Activated naive CD4-positive, alpha-beta T cell treated with anti-CD3 and anti-CD28 coated beads for 36 hours (primary cell): ENCODE results near the gene TMEM59L. TPM values are rescaled to one million over a fixed set of nuclear protein-coding genes. Genes with fewer than 3 reads are reported as not detected.
A peak's percentile ranks its signal among the peaks of the same experiment; 100 is the strongest.

ENCODE experiments used
- CTCF ChIA-PET: fragments of 350-600 bp; sonication (Branson Sonifier 250); formaldehyde crosslinking; loops from one replicate; lab custom pipeline; 2021; ENCODE audit warnings: antibody characterized with exemption; lab: Charles Lee
- DNase-seq: peaks from one replicate; pipeline ENCODE4 v3.0.0-alpha.2; 2020
- H3K27ac Mint-ChIP-seq: one replicate; pipeline ENCODE4 v1.8.0; 2021; ENCODE audit warnings: mild to moderate bottlenecking, mixed read lengths
- H3K27me3 Mint-ChIP-seq: one replicate; pipeline ENCODE4 v1.8.0; 2021; ENCODE audit warnings: low read depth, mixed read lengths
- H3K36me3 Mint-ChIP-seq: one replicate; pipeline ENCODE4 v1.8.0; 2021; ENCODE audit warnings: low read depth, mixed read lengths
- H3K4me1 Mint-ChIP-seq: one replicate; pipeline ENCODE4 v1.8.0; 2021; ENCODE audit warnings: low read depth, mixed read lengths
- H3K4me3 Mint-ChIP-seq: one replicate; pipeline ENCODE4 v1.8.0; 2021; ENCODE audit warnings: mild to moderate bottlenecking, moderate library complexity, mixed read lengths
- H3K9me3 Mint-ChIP-seq: one replicate; pipeline ENCODE4 v1.8.0; 2021; ENCODE audit warnings: mixed read lengths
- intact Hi-C: fragments of 100-400 bp; cut with micrococcal nuclease; formaldehyde crosslinking; loops from one replicate; pipeline ENCODE4 v1.15.1; 2023
- total RNA-seq, 2 experiments: library from RNA; stranded (reverse); gene quantifications; one replicate each; pipeline ENCODE4 v1.2.3, GENCODE V29; 2021

TMEM59L gene
- total RNA-seq, 2 experiments from 2014 or later: 0.21 to 0.40 TPM

GRCh38 chr19:18635831-18636182 is 23.1 kb downstream of the TMEM59L start:
- peaks cover 23% of the 10 kb centered on the region for H3K4me1 Mint-ChIP-seq
- CTCF ChIA-PET: interaction anchor here (1.1 kb wide), 1 partner anchor 42 kb away, joined by 3 read pairs; no protein-coding TSS in a partner anchor
- no peaks in the 10 kb centered on the region for H3K27me3 Mint-ChIP-seq
- no peak overlapping the region for H3K27ac Mint-ChIP-seq
- no peaks in the 10 kb centered on the region for H3K36me3 Mint-ChIP-seq
- intact Hi-C loops: loop anchor here (1.0 to 2.0 kb wide), 11 partner anchors 47 to 684 kb away; partner anchors contain the start of genes ARMC6, COPE, CRTC1 and DDX49
- H3K4me3 Mint-ChIP-seq: peak overlapping the region; percentile 81
- DNase-seq: no peak
- no peaks in the 10 kb centered on the region for H3K9me3 Mint-ChIP-seq

- peak; percentile 100 for DNase-seq
- peak overlapping the region; percentile 81 for H3K4me3 Mint-ChIP-seq
- H3K36me3 Mint-ChIP-seq: no peaks in the 10 kb centered on the region
- peak overlapping the region; percentile 57 for H3K27ac Mint-ChIP-seq
- peaks cover 23% of the 10 kb centered on the region for H3K4me1 Mint-ChIP-seq
- no peaks in the 10 kb centered on the region for H3K27me3 Mint-ChIP-seq
- no peaks in the 10 kb centered on the region for H3K9me3 Mint-ChIP-seq
- CTCF ChIA-PET: no interaction called here
- intact Hi-C loops: loop anchor here (1.0 to 2.0 kb wide), 11 partner anchors 46 to 684 kb away; partner anchors contain the start of genes ARMC6, COPE, CRTC1 and DDX49
Measured at GRCh38 chr19:18636183-18636968, 23.7 kb downstream of the TMEM59L start.

GRCh38 chr19:18636969-18637629 is 24.4 kb downstream of the TMEM59L start, which contains the start of gene KLHL26:
KLHL26 (plus strand) TSS chr19:18637028; CDS start chr19:18637055, 27 bp downstream.
- H3K36me3 Mint-ChIP-seq: no peaks in the 10 kb centered on the region
- H3K4me1 Mint-ChIP-seq: peaks cover 23% of the 10 kb centered on the region
- CTCF ChIA-PET: no interaction called here
- no peaks in the 10 kb centered on the region for H3K27me3 Mint-ChIP-seq
- intact Hi-C loops: loop anchor here (1.0 to 2.0 kb wide), 11 partner anchors 46 to 683 kb away; partner anchors contain the start of genes ARMC6, COPE, CRTC1 and DDX49
- DNase-seq: no peak
- H3K9me3 Mint-ChIP-seq: no peaks in the 10 kb centered on the region
- peak within 1 kb of the TSS; percentile 69 for H3K27ac Mint-ChIP-seq
- H3K4me3 Mint-ChIP-seq: peak within 1 kb of the TSS; percentile 81

GRCh38 chr19:18637673-18638630 is 25.3 kb downstream of the TMEM59L start:
- H3K27me3 Mint-ChIP-seq: no peaks in the 10 kb centered on the region
- peak overlapping the region; percentile 81 for H3K4me3 Mint-ChIP-seq
- intact Hi-C loops: loop anchor here (2.0 kb wide), 3 partner anchors 45 to 357 kb away; partner anchors contain the start of genes CRTC1, JUND and REX1BD
- peaks cover 23% of the 10 kb centered on the region for H3K4me1 Mint-ChIP-seq
- DNase-seq: peak; percentile 22
- H3K9me3 Mint-ChIP-seq: no peaks in the 10 kb centered on the region
- H3K27ac Mint-ChIP-seq: peak overlapping the region; percentile 69
- CTCF ChIA-PET: no interaction called here
- H3K36me3 Mint-ChIP-seq: no peaks in the 10 kb centered on the region

GRCh38 chr19:18639706-18640243 is 27.1 kb downstream of the TMEM59L start:
- CTCF ChIA-PET: interaction anchor here (1.1 to 1.5 kb wide), 2 partner anchors 33 to 46 kb away, joined by 3 to 4 read pairs; no protein-coding TSS in a partner anchor
- H3K27ac Mint-ChIP-seq: no peak overlapping the region

GRCh38 chr19:18644196-18645034 is 31.7 kb downstream of the TMEM59L start:
- intact Hi-C loops: no loop called here
- H3K27ac Mint-ChIP-seq: no peak overlapping the region
- H3K27me3 Mint-ChIP-seq: no peaks in the 10 kb centered on the region
- CTCF ChIA-PET: no interaction called here
- no peaks in the 10 kb centered on the region for H3K36me3 Mint-ChIP-seq
- H3K4me3 Mint-ChIP-seq: no peak overlapping the region
- peaks cover 23% of the 10 kb centered on the region for H3K4me1 Mint-ChIP-seq
- no peaks in the 10 kb centered on the region for H3K9me3 Mint-ChIP-seq
- no peak for DNase-seq

More at GRCh38 chr19:18639706-18640243, 27.1 kb downstream of the TMEM59L start:
- H3K27me3 Mint-ChIP-seq: no peaks in the 10 kb centered on the region
- H3K9me3 Mint-ChIP-seq: no peaks in the 10 kb centered on the region
- no peak overlapping the region for H3K4me3 Mint-ChIP-seq
- no peak for DNase-seq
- no peaks in the 10 kb centered on the region for H3K36me3 Mint-ChIP-seq
- peaks cover 29% of the 10 kb centered on the region for H3K4me1 Mint-ChIP-seq
- intact Hi-C loops: no loop called here

- CTCF ChIA-PET: no interaction called here
- Mint-ChIP-seq H3K9me3 (no peaks in the 10 kb centered on the region), H3K27ac (no peak overlapping the region)
Measured at GRCh38 chr19:18645035-18645511, 32.4 kb downstream of the TMEM59L start.

GRCh38 chr19:18646535-18647370 is 34.1 kb downstream of the TMEM59L start:
- no peak for DNase-seq
- Mint-ChIP-seq H3K9me3 (no peaks in the 10 kb centered on the region), H3K4me3 (no peak overlapping the region), H3K27me3 (no peaks in the 10 kb centered on the region), H3K27ac (no peak overlapping the region), H3K36me3 (no peaks in the 10 kb centered on the region), H3K4me1 (peaks cover 22% of the 10 kb centered on the region)
- intact Hi-C loops: no loop called here
- CTCF ChIA-PET: interaction anchor here (0.6 kb wide), 1 partner anchor 69 kb away, joined by 3 read pairs; no protein-coding TSS in a partner anchor

More at GRCh38 chr19:18645035-18645511, 32.4 kb downstream of the TMEM59L start:
- intact Hi-C loops: no loop called here
- Mint-ChIP-seq H3K4me3 (no peak overlapping the region), H3K36me3 (no peaks in the 10 kb centered on the region), H3K4me1 (peaks cover 22% of the 10 kb centered on the region), H3K27me3 (no peaks in the 10 kb centered on the region)
- no peak for DNase-seq

GRCh38 chr19:18647371-18647767 is 34.7 kb downstream of the TMEM59L start:
- Mint-ChIP-seq H3K27ac (no peak overlapping the region), H3K27me3 (no peaks in the 10 kb centered on the region), H3K4me3 (no peak overlapping the region), H3K36me3 (no peaks in the 10 kb centered on the region), H3K4me1 (peaks cover 22% of the 10 kb centered on the region), H3K9me3 (no peaks in the 10 kb centered on the region)
- DNase-seq: no peak
- CTCF ChIA-PET: interaction anchor here (0.6 kb wide), 1 partner anchor 70 kb away, joined by 3 read pairs; no protein-coding TSS in a partner anchor
- intact Hi-C loops: no loop called here

GRCh38 chr19:18647807-18648206 is 35.1 kb downstream of the TMEM59L start:
- intact Hi-C loops: no loop called here
- CTCF ChIA-PET: interaction anchor here (0.6 kb wide), 1 partner anchor 70 kb away, joined by 3 read pairs; no protein-coding TSS in a partner anchor
- H3K27ac Mint-ChIP-seq: no peak overlapping the region
- no peak overlapping the region for H3K4me3 Mint-ChIP-seq
- H3K9me3 Mint-ChIP-seq: no peaks in the 10 kb centered on the region
- DNase-seq: no peak
- H3K36me3 Mint-ChIP-seq: no peaks in the 10 kb centered on the region
- peaks cover 22% of the 10 kb centered on the region for H3K4me1 Mint-ChIP-seq
- no peaks in the 10 kb centered on the region for H3K27me3 Mint-ChIP-seq
